ENCODE results near the gene RAPGEF5. TPM values are rescaled to one million over a fixed set of nuclear protein-coding genes. Genes with fewer than 3 reads are reported as not detected.

RAPGEF5 gene
- total and polyA plus RNA-seq, 10 of the 15 experiments (the other 5 are each of a cell fraction or from before 2014, with no cell fraction given): 0.38 to 4.0 (median 1.6) TPM; not detected in 1

DNA sequence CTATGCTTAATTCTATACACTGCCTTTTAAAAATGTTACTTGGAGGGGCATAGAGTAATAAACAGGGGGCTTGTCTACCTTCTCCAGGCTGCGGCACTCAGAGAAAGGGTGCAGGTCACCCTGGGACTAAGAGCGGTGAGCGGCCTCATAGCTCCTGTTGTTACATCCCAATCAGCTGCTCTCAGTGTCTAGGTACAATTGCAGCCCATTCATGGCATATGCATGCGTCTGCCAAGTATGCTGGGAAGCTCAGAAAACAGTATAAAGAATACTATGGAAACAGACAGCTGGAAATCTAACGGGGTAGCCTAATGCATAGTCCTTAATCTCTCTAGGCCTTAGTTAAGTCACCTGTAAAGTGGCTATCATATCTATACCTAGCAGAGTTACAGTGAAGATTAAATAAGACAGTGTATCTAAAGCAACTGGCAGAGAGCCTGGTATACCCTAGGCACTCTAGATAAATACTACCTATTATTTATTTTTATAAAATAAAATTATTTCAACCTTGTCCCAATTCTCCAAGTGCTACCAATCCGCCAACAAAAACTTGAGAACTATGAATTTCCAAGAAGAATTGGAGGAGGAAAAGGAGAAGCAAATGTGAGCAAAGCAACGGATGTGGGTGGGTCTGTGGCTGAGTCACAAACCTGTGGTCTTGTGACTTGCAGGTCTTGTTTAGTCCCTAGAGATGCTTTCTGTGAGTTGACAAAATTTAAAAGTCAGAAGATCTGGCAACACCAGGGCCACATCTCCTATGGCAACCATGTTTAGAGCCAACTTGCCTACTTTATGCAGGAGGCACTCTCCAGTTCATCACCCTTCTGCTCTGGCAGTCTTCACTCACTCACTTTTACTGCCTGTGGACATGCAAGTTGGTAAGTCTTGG is 183.0 kb downstream of the RAPGEF5 start:
- Histone ChIP-seq H4K20me1 (ENCODE audit: control insufficient read depth, insufficient read depth) (no peaks in the 10 kb centered on the region), H3K4me1 (ENCODE audit: control insufficient read depth, insufficient read depth, low read length) (peaks cover 6% of the 10 kb centered on the region; the same call in 1 of the 2 replicates), H3K36me3 (ENCODE audit: control insufficient read depth in 2 of 2, insufficient read depth in 2 of 2, low read length in 1 of 2) (0 out of 4 replicates have a peak, but pooled peaks cover 0 to 2% of the 10 kb centered on the region in 2 experiments), H3K79me2 (ENCODE audit: control insufficient read depth, insufficient read depth, low read length) (no peaks in the 10 kb centered on the region), H3K4me3 (no peak overlapping the region), H3K9me3 (replicated peaks; ENCODE audit: control insufficient read depth, insufficient read depth, low read length) (no peaks in the 10 kb centered on the region; the same call in 2 of the 3 replicates), H3K4me2 (ENCODE audit: control insufficient read depth, insufficient read depth) (no peak overlapping the region; the same call in 1 of the 2 replicates), H2AFZ (ENCODE audit: control insufficient read depth, low read depth, low read length) (peak overlapping the region; percentile 28; the same call in 1 of the 2 replicates), H3K9ac (ENCODE audit: control insufficient read depth, insufficient read depth, low read length) (no peak overlapping the region), H3K27ac (ENCODE audit: control insufficient read depth, insufficient read depth) (peak overlapping the region; percentile 33; the same call in 1 of the 2 replicates), H3K27me3 (replicated peaks in 1 of 2; ENCODE audit: control insufficient read depth in 2 of 2, insufficient read depth in 2 of 2, low read length in 1 of 2) (no peaks in the 10 kb centered on the region)
- ATAC-seq (peak; percentile 95), DNase-seq (ENCODE audit: low read depth, low spot score) (peak; percentile 58), FAIRE-seq (peak; percentile 70)
- RAD21 ChIA-PET (ENCODE audit: unreplicated experiment): no interaction called here
- in situ Hi-C loops (cut with MboI) (no loop called here), intact Hi-C loops (cut with micrococcal nuclease; ENCODE audit: unreplicated experiment) (no loop called here)
- no TSS peak for BruUV-seq (replicated peaks)
- 65% methylated on average over 7 of the region's 7 CpGs for WGBS (ENCODE audit: insufficient coverage, insufficient replicate concordance, low lambda C conversion rate, missing lambda C conversion rate)
- SMC1A ChIA-PET (ENCODE audit: uncharacterized antibody, unreplicated experiment): interaction anchor here (0.9 to 1.8 kb wide), 3 partner anchors 10 to 20 kb away, joined by 3 to 8 read pairs (median 3); no protein-coding TSS in a partner anchor
- CTCF ChIA-PET: interaction anchor here (1.2 to 1.7 kb wide), 4 partner anchors 12 to 71 kb away, joined by 3 to 4 read pairs (median 4); no protein-coding TSS in a partner anchor
- POLR2A ChIA-PET: no interaction called here
- TF ChIP-seq SREBF2 (IDR thresholded peaks at IDR 0.05; ENCODE audit: low read length): no peak
- peak; percentile 66 for TF ChIP-seq RUNX3 (IDR thresholded peaks at IDR 0.05; ENCODE audit: low read length)
- TF ChIP-seq PAX5 (IDR thresholded peaks at IDR 0.05; ENCODE audit: borderline replicate concordance, low read depth, low read length): 0 out of 2 replicates have a peak, but pooled peaks have one; percentile 31
- TF ChIP-seq CREM (IDR thresholded peaks at IDR 0.05; ENCODE audit: low read depth): no peak
- no peak for TF ChIP-seq CREB1 (IDR thresholded peaks at IDR 0.05; ENCODE audit: low read depth)
- TF ChIP-seq MYB (IDR thresholded peaks at IDR 0.05; ENCODE audit: borderline replicate concordance, low read depth, low read length): no peak
- TF ChIP-seq MEF2B (IDR thresholded peaks at IDR 0.05; ENCODE audit: partially characterized antibody, poor library complexity, severe bottlenecking): peak; percentile 94
- TF ChIP-seq RAD51 (IDR thresholded peaks at IDR 0.05): peak; percentile 65
- peak; percentile 85 for TF ChIP-seq BMI1 (IDR thresholded peaks at IDR 0.05; ENCODE audit: borderline replicate concordance)
- peak; percentile 84 for TF ChIP-seq IKZF2 (IDR thresholded peaks at IDR 0.05)
- TF ChIP-seq, protein P1, sequence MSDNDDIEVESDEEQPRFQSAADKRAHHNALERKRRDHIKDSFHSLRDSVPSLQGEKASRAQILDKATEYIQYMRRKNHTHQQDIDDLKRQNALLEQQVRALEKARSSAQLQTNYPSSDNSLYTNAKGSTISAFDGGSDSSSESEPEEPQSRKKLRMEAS (IDR thresholded peaks at IDR 0.05; ENCODE audit: low read depth, low read length): no peak
- no peak for TF ChIP-seq JUND (IDR thresholded peaks at IDR 0.05; ENCODE audit: low read depth, low read length)
- no peak for TF ChIP-seq MTA3 (IDR thresholded peaks at IDR 0.05; ENCODE audit: borderline replicate concordance, low read length)
- peak; percentile 83; the same call in 1 of the 2 replicates for TF ChIP-seq MXI1 (IDR thresholded peaks at IDR 0.05; ENCODE audit: low read depth, low read length)
- TF ChIP-seq POLR2AphosphoS5 (IDR thresholded peaks at IDR 0.05; ENCODE audit: low read length): no peak
- peak; percentile 29; the same call in 1 of the 2 replicates for TF ChIP-seq MLLT1 (IDR thresholded peaks at IDR 0.05)
- TF ChIP-seq BACH1 (IDR thresholded peaks at IDR 0.05; ENCODE audit: borderline replicate concordance): peak; percentile 82
- no peak for TF ChIP-seq SIX5 (IDR thresholded peaks at IDR 0.05; ENCODE audit: low read depth, low read length, severe bottlenecking)
- TF ChIP-seq BHLHE40 (IDR thresholded peaks at IDR 0.05; ENCODE audit: borderline replicate concordance in 1 of 2, low read depth in 2 of 2, low read length in 1 of 2): peak; percentile 85 to 87
- no peak for TF ChIP-seq ZZZ3 (IDR thresholded peaks at IDR 0.05; ENCODE audit: control insufficient read depth, insufficient read length, low read depth)
- TF ChIP-seq SPI1 (IDR thresholded peaks at IDR 0.05; ENCODE audit: borderline replicate concordance, insufficient read depth, low read depth, low read length): peak; percentile 5; the same call in 1 of the 2 replicates
- no peak for TF ChIP-seq ZNF274 (IDR thresholded peaks at IDR 0.05; ENCODE audit: insufficient read depth, insufficient read length)
- TF ChIP-seq MTA2 (IDR thresholded peaks at IDR 0.05; ENCODE audit: low read depth): peak; percentile 49; the same call in 1 of the 2 replicates
- 0 out of 2 replicates have a peak, but pooled peaks have one; percentile 43 for TF ChIP-seq CHD2 (IDR thresholded peaks at IDR 0.05; ENCODE audit: borderline replicate concordance, low read depth, low read length)

All from GM12878 (cell line).